ENCODE data around the gene PPIE.
A peak's percentile ranks its signal among the peaks of the same experiment; 100 is the strongest.

The PPIE gene

DNA sequence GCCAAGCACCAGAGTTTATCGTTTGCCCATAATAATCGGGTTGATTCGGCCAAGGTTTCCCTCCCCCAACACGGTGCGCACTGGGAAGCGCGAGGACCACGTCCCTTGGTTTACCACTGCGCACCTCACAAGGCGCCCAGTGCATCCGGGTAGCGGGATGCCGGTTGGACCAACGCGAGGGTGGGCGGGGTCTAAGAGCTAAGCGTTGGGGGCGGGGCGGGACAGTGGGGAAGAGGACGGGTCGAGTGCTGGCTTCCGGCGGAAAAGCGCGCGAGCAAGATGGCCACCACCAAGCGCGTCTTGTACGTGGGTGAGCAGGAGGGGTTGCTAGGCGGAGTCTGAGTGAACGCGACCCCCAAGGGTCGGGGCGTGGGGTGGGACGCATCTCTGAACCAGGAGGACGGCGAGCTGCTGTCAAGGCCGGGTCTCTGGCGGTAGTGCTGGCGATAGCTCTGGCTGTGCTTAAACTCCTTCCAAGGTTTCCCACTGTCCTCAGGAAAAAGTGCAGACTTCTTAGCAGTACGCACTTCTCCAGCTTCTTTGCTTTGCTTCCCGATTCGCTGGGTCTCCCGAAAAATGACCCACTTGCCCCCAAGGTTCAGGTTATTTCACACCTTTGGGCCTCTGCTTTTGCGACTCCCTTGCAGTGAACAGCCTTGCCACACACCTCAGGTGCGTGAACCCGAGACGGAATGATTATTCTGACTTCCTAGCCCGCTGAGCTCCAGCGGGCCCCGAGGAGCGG lies at the start of gene PPIE:
Gene PPIE, plus strand, starts transcription at position 261 of the 745 bp plus-strand sequence. Its CDS starts 19 bp downstream, at position 280.
- Mint-ChIP-seq H3K36me3 (ENCODE audit: low read depth) (peaks cover 39% of the 10 kb centered on the region), H3K4me3 (peak within 1 kb of the TSS; percentile 97), H3K4me1 (peaks cover 26% of the 10 kb centered on the region), H3K27ac (peak within 1 kb of the TSS; percentile 94), H3K27me3 (ENCODE audit: low read depth, poor library complexity) (peaks cover 43% of the 10 kb centered on the region), H3K9me3 (peaks cover 9% of the 10 kb centered on the region)
- TF ChIP-seq, protein P1, sequence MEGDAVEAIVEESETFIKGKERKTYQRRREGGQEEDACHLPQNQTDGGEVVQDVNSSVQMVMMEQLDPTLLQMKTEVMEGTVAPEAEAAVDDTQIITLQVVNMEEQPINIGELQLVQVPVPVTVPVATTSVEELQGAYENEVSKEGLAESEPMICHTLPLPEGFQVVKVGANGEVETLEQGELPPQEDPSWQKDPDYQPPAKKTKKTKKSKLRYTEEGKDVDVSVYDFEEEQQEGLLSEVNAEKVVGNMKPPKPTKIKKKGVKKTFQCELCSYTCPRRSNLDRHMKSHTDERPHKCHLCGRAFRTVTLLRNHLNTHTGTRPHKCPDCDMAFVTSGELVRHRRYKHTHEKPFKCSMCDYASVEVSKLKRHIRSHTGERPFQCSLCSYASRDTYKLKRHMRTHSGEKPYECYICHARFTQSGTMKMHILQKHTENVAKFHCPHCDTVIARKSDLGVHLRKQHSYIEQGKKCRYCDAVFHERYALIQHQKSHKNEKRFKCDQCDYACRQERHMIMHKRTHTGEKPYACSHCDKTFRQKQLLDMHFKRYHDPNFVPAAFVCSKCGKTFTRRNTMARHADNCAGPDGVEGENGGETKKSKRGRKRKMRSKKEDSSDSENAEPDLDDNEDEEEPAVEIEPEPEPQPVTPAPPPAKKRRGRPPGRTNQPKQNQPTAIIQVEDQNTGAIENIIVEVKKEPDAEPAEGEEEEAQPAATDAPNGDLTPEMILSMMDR (IDR thresholded peaks at IDR 0.05): no peak
- peak; percentile 89 for DNase-seq

DNA sequence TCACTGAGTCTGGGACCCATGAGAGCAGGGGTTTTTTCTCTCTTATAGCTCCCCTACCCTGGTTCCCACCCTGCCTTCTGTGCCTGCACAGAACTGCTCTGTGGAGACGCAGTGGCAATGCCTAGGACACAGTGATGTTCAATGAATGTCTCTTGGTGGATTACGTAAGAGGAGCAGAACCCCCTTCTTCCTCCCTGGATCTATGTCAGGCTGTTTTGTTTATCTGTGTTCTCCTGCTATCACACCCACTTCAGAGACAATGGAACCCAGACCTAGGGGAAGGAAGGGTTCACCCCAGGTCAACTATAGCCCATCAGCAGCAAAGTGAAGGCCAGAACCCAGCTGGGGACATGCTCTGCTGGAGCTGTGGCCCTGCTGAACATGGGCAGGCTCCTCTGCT lies 49.5 kb upstream of the PPIE start:
- no peak for DNase-seq
- Mint-ChIP-seq H3K9me3 (peaks cover 7% of the 10 kb centered on the region), H3K36me3 (ENCODE audit: low read depth) (no peaks in the 10 kb centered on the region), H3K27me3 (ENCODE audit: low read depth, poor library complexity) (peaks cover 100% of the 10 kb centered on the region), H3K4me3 (no peak overlapping the region), H3K27ac (no peak overlapping the region), H3K4me1 (peaks cover 5% of the 10 kb centered on the region)
- TF ChIP-seq, protein P1 (IDR thresholded peaks at IDR 0.05): no peak

DNA sequence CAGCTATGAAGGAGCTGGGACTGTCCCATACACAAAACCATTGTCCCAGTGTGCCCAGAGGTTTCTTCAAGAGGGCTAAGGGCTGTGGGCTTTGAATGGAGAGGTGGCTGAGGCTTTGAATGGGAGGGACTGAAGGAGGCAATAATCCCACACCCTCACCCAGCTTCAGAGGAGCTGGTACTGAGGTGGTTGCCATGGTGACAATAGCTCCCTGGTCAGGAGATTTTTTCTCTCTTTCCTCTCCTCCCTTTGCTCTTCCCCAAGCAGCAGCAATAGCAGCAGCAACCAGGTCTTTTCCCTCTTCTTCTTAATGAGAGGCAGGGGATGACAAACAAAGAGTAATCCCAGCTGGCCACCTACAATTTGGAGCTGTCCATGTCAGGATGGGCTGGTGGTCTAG lies 49.0 kb upstream of the PPIE start:
- H3K27me3 Mint-ChIP-seq (ENCODE audit: low read depth, poor library complexity): peaks cover 100% of the 10 kb centered on the region
- H3K9me3 Mint-ChIP-seq: peaks cover 5% of the 10 kb centered on the region
- no peak for DNase-seq
- peaks cover 5% of the 10 kb centered on the region for H3K4me1 Mint-ChIP-seq
- no peaks in the 10 kb centered on the region for H3K36me3 Mint-ChIP-seq (ENCODE audit: low read depth)
- H3K4me3 Mint-ChIP-seq: no peak overlapping the region
- TF ChIP-seq, protein P1 (IDR thresholded peaks at IDR 0.05): no peak
- H3K27ac Mint-ChIP-seq: no peak overlapping the region

DNA sequence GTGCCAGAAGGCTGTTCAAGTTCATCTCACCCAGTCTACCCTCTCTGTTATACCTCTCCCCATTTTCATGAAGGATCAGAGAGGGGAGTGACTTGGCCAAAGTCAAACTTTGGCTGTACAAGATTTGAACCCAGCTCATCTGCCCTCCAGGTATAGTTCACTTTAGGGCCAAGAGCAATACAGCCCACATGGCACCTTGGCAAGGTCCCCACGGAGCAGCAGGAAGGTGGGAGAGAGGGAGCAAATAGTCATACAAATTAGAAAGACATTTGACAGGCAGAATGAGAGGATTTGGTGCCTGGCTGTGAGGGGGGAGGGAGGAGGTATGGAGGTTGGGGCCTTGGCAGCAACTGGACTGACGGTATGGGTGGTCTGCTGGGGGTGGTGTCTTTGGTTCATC lies 48.5 kb upstream of the PPIE start:
- H3K27me3 Mint-ChIP-seq (ENCODE audit: low read depth, poor library complexity): peaks cover 100% of the 10 kb centered on the region
- no peaks in the 10 kb centered on the region for H3K36me3 Mint-ChIP-seq (ENCODE audit: low read depth)
- no peak for DNase-seq
- no peak overlapping the region for H3K27ac Mint-ChIP-seq
- H3K4me3 Mint-ChIP-seq: peak overlapping the region; percentile 15
- no peaks in the 10 kb centered on the region for H3K9me3 Mint-ChIP-seq
- TF ChIP-seq, protein P1 (IDR thresholded peaks at IDR 0.05): no peak
- peaks cover 5% of the 10 kb centered on the region for H3K4me1 Mint-ChIP-seq

DNA sequence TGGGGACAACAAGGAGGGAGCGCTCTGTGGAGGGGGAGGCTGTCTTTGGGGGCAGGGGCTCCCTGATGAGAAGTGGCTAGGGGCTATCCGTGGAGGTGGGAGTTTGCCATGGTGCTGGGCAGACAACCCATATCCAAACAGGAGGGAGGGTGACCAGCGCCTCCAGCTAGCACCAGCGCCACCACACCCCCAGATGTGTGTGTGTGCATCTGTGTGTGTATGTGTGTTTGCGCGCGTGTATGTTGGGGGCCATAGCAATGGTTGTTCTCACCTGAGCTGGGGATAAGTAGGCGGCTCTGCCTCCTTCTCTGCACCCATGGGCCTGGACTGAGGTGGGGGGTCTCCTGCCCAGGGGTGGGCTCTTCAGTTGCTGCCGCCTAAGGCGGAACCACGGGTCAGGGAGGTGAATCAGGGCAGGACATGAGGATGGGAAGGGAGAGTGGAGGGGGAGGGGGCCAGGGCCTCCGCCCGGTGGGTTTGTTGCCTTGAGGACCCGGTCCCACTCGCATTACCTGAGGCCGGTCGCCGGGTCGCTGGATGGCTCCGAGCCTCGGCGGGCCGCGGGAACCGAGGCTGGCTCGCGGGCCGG lies 47.8 kb upstream of the PPIE start:
- Mint-ChIP-seq H3K9me3 (no peaks in the 10 kb centered on the region), H3K36me3 (ENCODE audit: low read depth) (no peaks in the 10 kb centered on the region), H3K4me3 (peak overlapping the region; percentile 57), H3K27me3 (ENCODE audit: low read depth, poor library complexity) (peaks cover 100% of the 10 kb centered on the region), H3K27ac (no peak overlapping the region), H3K4me1 (peaks cover 5% of the 10 kb centered on the region)
- TF ChIP-seq, protein P1 (IDR thresholded peaks at IDR 0.05): no peak
- DNase-seq: no peak
